Ovary (tissue), 9 donors: ENCODE measurements around the gene SCYGR3. TPM values are rescaled to one million over a fixed set of nuclear protein-coding genes. Genes with fewer than 3 reads are reported as not detected.

Experiments
- DNase-seq, 5 donors: peaks; one replicate each; pipeline ENCODE4 v3.0.0-alpha.2; 2019 to 2020
- H3K27ac ChIP-seq, 2 donors: fragments of 200-600 bp; one replicate each; pipeline versions ENCODE4 v1.5.1 to v1.8.0; 2019 to 2022
- H3K27me3 ChIP-seq: fragments of 200-600 bp; one replicate; pipeline ENCODE4 v1.8.0; 2022
- H3K36me3 ChIP-seq: fragments of 200-600 bp; sonication (generic); one replicate; pipeline ENCODE4 v1.5.1; 2019
- H3K4me1 ChIP-seq: one replicate; pipeline ENCODE4 v1.8.1; 2013; ENCODE audit warnings: mild to moderate bottlenecking, moderate library complexity; ENCODE audit not compliant: insufficient read depth
- H3K4me3 ChIP-seq: fragments of 200-600 bp; sonication (generic); one replicate; pipeline ENCODE4 v1.5.1; 2017
- H3K9me3 ChIP-seq, 2 donors: fragments of 200-600 bp in 1 of 2; sonication (generic) in 1 of 2; one replicate each; pipeline versions ENCODE4 v1.5.1 to v1.8.1; 2013 to 2019; ENCODE audit warnings: mild to moderate bottlenecking in 1 of 2, moderate library complexity in 1 of 2
- EP300 ChIP-seq: sonication (generic); formaldehyde crosslinking; IDR thresholded peaks from one replicate; pipeline ENCODE4 v1.6.1; 2017; ENCODE audit warnings: antibody characterized with exemption
- POLR2A ChIP-seq: fragments of 450-650 bp; IDR thresholded peaks from one replicate; pipeline ENCODE4 v1.6.1; 2017; ENCODE audit warnings: antibody characterized with exemption, mild to moderate bottlenecking, moderate library complexity
- WGBS, 3 donors: extraction: QIAGEN DNeasy Blood & Tissue Kit in 1 of 3; methylation state at CpG; one replicate each; pipeline versions ENCODE4 v1.1.5 to v1.1.7; 2013 to 2017; 5-methylcytosine and 5-hydroxymethylcytosine counted together
- intact Hi-C, 4 donors: fragments of 100-400 bp; cut with DNase I; formaldehyde crosslinking; loops; one replicate each; pipeline versions ENCODE4 v1.11.0 to v1.15.1; 2022 to 2023
- polyA plus RNA-seq, 2 donors: library from polyadenylated mRNA; stranded (reverse); fragments of 200-250 nt in 1 of 2; fragments of 350-450 nt in 1 of 2; fragmentation: Illumina TruSeq in 1 of 2; extraction: RNeasy Lipid Tissue Mini Kit (QIAGEN cat#74804) in 1 of 2; gene quantifications; one replicate each; pipeline ENCODE4 v1.2.3, GENCODE V29; 2013 to 2014
- total RNA-seq, 7 donors: library from RNA; depleted of rRNA in 2 of 7; stranded (reverse); fragments of >200 nt in 2 of 7; fragmentation: NEBNext Ultra II Directional in 3 of 7; extraction: Animal tissue kit (Norgen Biotek cat#: 25700) in 3 of 7; gene quantifications; one replicate each; pipeline versions ENCODE4 v1.1.0 to v1.2.4, GENCODE V29; 2016 to 2023
- TF ChIP-seq, protein P1 (sequence below), 3 donors: fragments of 450-650 bp in 2 of 3; fragments of 200-600 bp in 1 of 3; IDR thresholded peaks; one replicate each; pipeline versions ENCODE4 v1.5.1 to v1.8.0; 2016 to 2022; ENCODE audit warnings: antibody characterized with exemption in 3 of 3, mild to moderate bottlenecking in 1 of 3
- donor health status: DM: no; HTN: no; CAD: no; lungs with moderate emphysema.
- donor health status: DM: no; HTN: no; CAD: no.
- donor health status: Bipolar disorder and iron deficiency.
- donor health status: DM: yes; HTN: yes; CAD: no.
- donor health status: DM: no; HTN: no; CAD: no.
- donor health status: DM: yes; HTN: yes; CAD: no.

The SCYGR3 gene
- total and polyA plus RNA-seq, 9 donors = not detected

GRCh38 chr2:227578642-227579041 lies 36.0 kb downstream of the SCYGR3 start:
- no peaks in the 10 kb centered on the region for H3K4me1 ChIP-seq
- intact Hi-C loops = no loop called here
- no peak overlapping the region for H3K27ac ChIP-seq
- no peaks in the 10 kb centered on the region for H3K9me3 ChIP-seq
- TF ChIP-seq POLR2A (no peak), EP300 (no peak)
- TF ChIP-seq, protein P1, sequence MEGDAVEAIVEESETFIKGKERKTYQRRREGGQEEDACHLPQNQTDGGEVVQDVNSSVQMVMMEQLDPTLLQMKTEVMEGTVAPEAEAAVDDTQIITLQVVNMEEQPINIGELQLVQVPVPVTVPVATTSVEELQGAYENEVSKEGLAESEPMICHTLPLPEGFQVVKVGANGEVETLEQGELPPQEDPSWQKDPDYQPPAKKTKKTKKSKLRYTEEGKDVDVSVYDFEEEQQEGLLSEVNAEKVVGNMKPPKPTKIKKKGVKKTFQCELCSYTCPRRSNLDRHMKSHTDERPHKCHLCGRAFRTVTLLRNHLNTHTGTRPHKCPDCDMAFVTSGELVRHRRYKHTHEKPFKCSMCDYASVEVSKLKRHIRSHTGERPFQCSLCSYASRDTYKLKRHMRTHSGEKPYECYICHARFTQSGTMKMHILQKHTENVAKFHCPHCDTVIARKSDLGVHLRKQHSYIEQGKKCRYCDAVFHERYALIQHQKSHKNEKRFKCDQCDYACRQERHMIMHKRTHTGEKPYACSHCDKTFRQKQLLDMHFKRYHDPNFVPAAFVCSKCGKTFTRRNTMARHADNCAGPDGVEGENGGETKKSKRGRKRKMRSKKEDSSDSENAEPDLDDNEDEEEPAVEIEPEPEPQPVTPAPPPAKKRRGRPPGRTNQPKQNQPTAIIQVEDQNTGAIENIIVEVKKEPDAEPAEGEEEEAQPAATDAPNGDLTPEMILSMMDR (IDR thresholded peaks at IDR 0.05) = no peak
- WGBS, 3 donors = 48 to 59% (median 55%) methylated on average over 2 of the region's 2 CpGs
- H3K4me3 ChIP-seq = no peak overlapping the region
- no peaks in the 10 kb centered on the region for H3K27me3 ChIP-seq
- H3K36me3 ChIP-seq = no peaks in the 10 kb centered on the region
- DNase-seq = no peak

DNA sequence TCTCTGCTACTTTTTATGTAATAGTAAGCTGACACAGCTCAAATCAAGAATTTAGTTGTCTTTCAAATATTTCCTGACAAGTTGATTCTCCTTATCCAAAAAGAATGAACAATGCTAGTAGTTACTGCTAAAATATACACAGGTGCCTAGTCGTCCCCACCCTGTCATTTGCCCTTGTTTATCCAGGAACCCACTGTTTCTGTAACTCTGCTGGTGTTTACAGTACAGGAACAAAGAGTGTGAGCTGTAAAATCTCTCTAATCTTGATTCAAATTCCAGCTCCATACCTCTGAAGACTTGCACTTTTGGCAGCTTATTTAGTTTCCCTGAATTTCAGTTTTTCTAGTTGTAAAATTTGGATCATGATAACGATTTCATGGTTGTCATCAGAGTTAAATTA lies 37.1 kb downstream of the SCYGR3 start:
- TF ChIP-seq POLR2A = no peak
- TF ChIP-seq EP300 = no peak
- TF ChIP-seq, protein P1 (IDR thresholded peaks at IDR 0.05) = no peak
- 44 to 56% (median 55%) methylated on average over 2 of the region's 2 CpGs for WGBS, 3 donors
- intact Hi-C loops = no loop called here
- Histone ChIP-seq H3K27me3 (no peaks in the 10 kb centered on the region), H3K27ac (no peak overlapping the region), H3K9me3 (no peaks in the 10 kb centered on the region), H3K36me3 (no peaks in the 10 kb centered on the region), H3K4me3 (no peak overlapping the region), H3K4me1 (no peaks in the 10 kb centered on the region)
- DNase-seq = no peak

DNA sequence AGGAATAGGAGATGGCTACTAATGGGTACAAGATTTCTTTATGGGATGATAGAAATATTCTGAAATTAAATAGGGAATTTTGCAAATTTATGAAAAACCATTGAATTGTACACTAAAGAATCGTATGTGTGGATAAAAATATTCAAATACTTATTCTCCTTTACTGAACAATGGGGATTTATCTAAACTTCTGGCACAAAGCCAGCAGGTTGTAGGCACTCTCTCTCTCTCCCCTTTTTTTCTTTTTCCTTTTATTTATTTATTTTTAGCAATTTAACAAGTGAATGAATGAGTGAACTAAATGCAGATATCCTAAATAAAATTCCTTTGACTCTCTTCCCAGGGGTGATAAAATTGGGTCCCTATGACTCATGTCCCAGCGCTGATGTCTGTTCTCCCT lies 37.8 kb downstream of the SCYGR3 start:
- no peak for DNase-seq
- H3K9me3 ChIP-seq = no peaks in the 10 kb centered on the region
- intact Hi-C loops = no loop called here

DNA sequence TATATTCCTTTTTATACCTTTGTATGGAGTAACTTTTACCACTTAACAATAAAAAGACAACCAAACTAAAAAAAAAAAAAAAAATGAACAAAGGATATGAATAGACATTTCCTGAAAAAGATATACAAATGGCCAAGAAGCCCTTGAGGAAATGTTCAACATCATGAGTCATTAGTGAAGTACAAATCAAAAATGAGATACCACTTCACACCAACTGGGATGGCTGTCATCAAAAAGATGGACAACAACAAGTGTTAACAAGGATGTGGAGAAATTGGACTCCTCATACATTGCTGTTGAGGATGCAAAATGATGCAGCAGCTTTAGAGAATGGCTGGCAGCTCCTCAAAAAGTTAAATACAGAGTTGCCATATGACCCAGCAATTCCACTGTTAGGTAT lies 38.5 kb downstream of the SCYGR3 start:
- DNase-seq = no peak
- no peak overlapping the region for H3K27ac ChIP-seq
- H3K4me3 ChIP-seq = no peak overlapping the region
- intact Hi-C loops = no loop called here
- TF ChIP-seq EP300 = no peak
- TF ChIP-seq POLR2A = no peak
- TF ChIP-seq, protein P1 (IDR thresholded peaks at IDR 0.05) = no peak
- H3K9me3 ChIP-seq = no peaks in the 10 kb centered on the region
- H3K36me3 ChIP-seq = no peaks in the 10 kb centered on the region
- no peaks in the 10 kb centered on the region for H3K27me3 ChIP-seq
- H3K4me1 ChIP-seq = no peaks in the 10 kb centered on the region

More for the DNA sequence above, 37.8 kb downstream of the SCYGR3 start:
- Histone ChIP-seq H3K27ac (no peak overlapping the region), H3K36me3 (no peaks in the 10 kb centered on the region), H3K4me1 (no peaks in the 10 kb centered on the region), H3K27me3 (no peaks in the 10 kb centered on the region), H3K4me3 (no peak overlapping the region)
- WGBS, 3 donors = 70 to 73% (median 72%) methylated on average over 2 of the region's 2 CpGs
- no peak for TF ChIP-seq EP300
- TF ChIP-seq, protein P1 (IDR thresholded peaks at IDR 0.05) = no peak
- TF ChIP-seq POLR2A = no peak

DNA sequence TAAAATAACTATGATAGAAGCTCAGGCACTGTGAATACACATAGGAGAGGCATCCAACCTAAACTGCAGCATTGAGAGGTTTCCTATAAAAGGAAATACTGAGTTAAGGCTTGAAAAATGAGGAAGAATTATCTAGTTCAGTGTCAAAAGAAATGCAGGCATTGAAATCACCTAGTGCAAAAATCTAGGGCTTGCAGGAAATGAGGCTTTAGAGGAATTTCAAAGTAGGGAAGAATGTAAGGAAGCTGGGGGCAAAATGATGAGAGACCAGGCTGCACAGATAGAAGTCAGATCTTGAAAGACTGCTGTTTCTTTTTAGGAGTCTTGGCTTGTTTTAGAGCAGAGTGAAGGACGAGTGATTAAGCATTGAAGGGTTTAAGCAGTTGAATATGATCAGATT lies 44.0 kb downstream of the SCYGR3 start:
- no peaks in the 10 kb centered on the region for H3K4me1 ChIP-seq
- intact Hi-C loops = no loop called here
- H3K27ac ChIP-seq = no peak overlapping the region
- no peak for DNase-seq
- no peaks in the 10 kb centered on the region for H3K27me3 ChIP-seq
- H3K36me3 ChIP-seq = no peaks in the 10 kb centered on the region
- no peak overlapping the region for H3K4me3 ChIP-seq
- H3K9me3 ChIP-seq = no peaks in the 10 kb centered on the region
- TF ChIP-seq EP300 (no peak), POLR2A (no peak)
- TF ChIP-seq, protein P1 (IDR thresholded peaks at IDR 0.05) = no peak
- WGBS, 3 donors = 23 to 48% (median 30%) methylated on average over 1 of the region's 1 CpG
